HG03108 (cell line): ENCODE results near the gene FOXK1.

Source experiments
- ATAC-seq: cut with Tn5 transposase; IDR thresholded peaks from one replicate; pipeline ENCODE4 v1.9.1; 2021; ENCODE audit warnings: moderate library complexity; ENCODE audit not compliant: unreplicated experiment

Gene FOXK1

DNA sequence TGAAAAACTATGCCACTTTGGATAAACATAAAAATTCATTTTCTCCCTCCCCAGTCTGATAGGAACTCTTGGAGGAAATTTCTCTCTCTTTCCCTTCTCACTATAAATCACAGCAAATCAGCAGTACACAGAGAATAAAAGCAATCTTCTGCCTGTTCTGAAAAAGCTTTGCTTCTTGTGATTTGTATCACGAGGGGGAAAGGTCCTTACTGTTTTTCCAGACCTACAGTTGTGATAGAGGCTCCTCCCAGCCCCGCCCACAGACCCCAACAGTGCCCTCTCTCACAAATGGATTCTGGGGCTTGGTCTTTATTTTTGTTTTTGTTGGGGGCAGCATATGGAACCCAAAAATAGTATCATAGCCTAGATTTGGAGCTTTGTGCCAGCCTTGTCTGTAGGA, 12.2 kb downstream of the FOXK1 start:
- ATAC-seq: no peak

DNA sequence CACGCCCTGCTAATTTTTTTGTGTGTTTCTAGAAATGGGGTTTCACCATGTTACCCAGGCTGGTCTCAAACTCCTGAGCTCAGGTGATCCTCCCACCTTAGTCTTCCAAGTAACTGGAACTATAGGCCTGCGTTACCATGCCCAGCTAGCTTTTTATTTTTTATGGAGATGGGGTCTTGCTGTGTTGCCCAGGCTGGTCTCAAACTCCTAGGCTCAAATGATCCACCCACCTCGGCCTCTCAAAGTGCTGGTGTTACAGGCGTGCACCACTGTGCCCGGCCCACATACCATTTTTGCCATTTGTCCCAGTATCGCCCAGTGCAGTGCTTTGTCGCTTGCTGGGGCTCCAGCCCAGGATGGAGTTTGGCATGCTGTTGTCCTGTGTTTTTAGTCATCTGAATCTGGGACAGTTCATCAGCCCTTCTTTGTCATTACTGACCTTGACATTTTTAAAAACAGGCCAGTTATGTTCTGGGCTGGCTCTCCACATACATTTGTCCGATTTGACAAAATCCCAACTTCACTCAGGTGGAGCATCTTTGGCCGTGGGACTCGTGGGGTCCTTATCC, 16.7 kb downstream of the FOXK1 start:
- ATAC-seq: no peak

- no peak for ATAC-seq
Measured at GRCh38 chr7:4699841-4700240, 17.7 kb downstream of the FOXK1 start.

DNA sequence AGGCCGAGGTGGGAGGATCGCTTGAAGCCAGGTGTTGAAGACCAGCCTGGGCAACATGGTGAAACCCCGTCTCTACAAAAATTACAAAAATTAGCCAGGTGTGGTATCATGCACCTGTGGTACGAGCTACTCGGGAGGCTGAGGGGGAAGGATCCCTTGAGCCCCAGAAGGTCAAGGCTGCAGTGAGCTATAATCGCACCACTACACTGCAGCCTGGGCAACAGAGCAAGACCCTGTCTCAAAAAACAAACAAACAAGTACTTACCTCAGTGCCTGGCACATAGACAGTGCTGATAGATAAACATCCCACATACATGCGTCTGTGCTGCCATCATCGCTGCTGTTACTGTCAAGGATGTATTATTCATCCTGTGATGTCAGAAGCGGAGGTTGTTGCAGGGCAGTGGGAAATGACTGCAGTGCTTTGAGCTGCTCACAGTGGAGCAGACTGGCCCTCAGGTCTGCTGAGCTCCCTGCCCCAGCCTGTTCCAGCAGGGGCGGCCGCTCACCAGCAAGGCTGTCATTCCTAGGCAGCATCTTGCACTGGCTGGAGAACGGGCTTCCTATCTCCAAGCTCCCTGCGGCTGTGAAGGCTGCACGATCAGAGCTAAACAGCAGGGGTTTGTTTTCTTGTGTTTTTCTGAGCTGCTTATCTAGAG, 18.6 kb downstream of the FOXK1 start:
- ATAC-seq: no peak

GRCh38 chr7:4702961-4703512, 20.9 kb downstream of the FOXK1 start:
- ATAC-seq: no peak

GRCh38 chr7:4703532-4703931, 21.4 kb downstream of the FOXK1 start:
- no peak for ATAC-seq

- ATAC-seq: no peak
Measured at GRCh38 chr7:4706384-4707216, 24.5 kb downstream of the FOXK1 start.

- no peak for ATAC-seq
Measured at GRCh38 chr7:4707217-4707741, 25.2 kb downstream of the FOXK1 start.

DNA sequence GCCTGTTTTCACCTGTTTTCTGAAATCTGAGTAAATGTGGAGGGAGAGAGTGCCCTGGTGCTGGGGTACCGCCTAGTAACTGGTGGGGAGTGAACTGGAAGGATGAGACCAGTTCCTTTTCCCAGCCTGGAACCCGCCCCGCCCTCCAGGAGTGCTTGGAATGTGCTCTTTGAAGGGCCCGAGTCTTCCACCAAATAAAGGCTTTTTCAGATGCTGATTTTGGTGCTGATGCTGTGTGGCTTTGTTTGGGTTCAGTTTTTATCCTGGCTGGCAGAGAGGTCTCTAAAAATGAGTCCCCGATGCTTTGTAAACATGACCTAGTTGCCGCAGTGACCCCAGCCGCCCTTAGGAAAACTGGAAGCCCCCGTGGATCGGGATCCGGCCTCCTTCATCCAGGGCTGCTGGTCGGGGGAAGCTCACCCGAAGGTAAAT, 25.9 kb downstream of the FOXK1 start:
- no peak for ATAC-seq

DNA sequence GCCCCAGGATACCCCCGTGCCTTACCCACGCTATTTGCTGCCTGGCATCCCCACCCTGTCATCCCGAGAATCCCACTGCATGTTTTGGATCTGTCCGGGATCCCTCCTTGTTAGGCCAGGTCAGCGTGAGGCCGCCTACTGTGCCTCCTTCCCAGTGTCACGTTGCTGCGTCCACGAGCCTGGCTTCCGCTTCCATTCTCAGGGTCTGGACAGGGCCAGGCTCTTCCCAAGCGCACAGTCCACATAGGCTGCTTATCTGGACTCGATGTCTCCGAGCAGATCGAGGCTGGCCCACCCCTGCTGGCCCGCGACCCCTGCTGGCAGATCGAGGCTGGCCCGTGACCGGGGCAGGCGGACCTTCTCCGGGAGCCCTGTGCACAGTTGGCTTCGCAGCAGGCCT, 27.1 kb downstream of the FOXK1 start:
- no peak for ATAC-seq

GRCh38 chr7:4711093-4711492, 29.0 kb downstream of the FOXK1 start:
- ATAC-seq: no peak

- ATAC-seq: no peak
Measured at GRCh38 chr7:4711634-4712033, 29.5 kb downstream of the FOXK1 start.

DNA sequence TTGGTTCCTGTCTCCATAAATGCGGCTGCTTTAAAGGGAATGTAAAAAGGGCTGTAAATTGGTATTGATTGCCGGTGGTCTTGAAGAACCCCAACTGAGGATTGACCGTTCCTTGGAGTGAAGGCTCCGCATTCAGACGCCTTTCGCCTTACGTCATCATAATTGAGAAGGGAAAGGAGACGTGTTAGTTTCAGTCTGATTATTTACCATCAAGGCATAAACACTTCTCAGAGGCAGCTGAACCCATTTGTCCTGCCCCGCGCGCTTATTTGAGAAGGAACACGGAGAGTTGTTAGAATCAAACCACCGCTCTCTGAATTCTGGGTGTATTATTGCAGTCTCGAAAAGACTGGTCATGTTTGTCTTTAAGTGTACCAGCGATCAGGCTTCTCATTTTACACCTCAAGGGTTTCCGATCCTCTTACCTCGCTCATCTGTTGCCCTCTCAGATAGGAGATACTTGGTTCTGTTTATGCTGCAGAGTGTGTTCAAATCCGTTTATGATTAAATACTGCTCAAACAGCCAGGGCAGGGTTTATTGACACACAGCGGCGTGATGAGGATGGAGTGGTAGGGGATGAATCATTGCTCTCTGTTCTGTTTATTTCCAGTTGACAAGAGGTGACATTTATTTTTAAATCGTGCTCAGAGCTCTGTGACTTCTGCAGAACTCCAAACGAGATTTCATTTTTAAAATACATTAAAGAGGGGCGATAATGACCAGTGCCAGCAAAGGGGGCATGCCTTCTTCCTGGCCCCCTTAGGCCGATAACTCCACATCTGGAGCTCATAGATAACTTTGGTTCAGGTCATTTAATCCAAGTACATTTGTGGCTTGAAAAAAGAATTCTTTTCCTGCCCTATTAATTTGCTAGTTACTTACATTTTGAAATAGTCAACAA, 30.4 kb downstream of the FOXK1 start:
- peak; percentile 40 for ATAC-seq

DNA sequence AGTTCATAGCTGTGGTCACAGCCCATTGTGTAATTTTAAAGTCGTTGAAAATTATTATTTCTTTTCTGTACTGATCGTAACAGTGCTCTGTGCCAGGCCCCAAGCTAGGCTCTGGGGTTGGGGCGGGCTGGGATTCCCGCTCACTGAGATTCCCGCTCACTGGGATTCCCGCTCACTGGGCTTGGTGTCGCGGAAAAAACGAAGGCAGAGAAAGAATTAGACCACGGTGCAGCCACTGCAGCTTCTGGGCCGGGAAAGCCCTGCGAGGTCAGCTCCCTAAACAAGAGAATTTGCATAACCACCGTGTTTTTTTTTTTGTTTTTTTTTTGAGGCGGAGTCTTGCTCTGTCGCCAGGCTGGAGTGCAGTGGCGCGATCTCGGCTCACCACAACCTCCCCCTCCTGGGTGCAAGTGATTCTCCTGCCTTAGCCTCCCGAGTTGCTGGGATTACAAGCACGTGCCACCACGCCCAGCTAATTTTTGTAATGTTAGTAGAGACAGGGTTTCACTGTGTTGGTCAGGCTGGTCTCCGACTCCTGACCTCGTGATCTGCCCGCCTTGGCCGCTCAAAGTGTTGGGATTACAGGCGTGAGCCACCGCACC, 31.2 kb downstream of the FOXK1 start:
- peak; percentile 58 for ATAC-seq

DNA sequence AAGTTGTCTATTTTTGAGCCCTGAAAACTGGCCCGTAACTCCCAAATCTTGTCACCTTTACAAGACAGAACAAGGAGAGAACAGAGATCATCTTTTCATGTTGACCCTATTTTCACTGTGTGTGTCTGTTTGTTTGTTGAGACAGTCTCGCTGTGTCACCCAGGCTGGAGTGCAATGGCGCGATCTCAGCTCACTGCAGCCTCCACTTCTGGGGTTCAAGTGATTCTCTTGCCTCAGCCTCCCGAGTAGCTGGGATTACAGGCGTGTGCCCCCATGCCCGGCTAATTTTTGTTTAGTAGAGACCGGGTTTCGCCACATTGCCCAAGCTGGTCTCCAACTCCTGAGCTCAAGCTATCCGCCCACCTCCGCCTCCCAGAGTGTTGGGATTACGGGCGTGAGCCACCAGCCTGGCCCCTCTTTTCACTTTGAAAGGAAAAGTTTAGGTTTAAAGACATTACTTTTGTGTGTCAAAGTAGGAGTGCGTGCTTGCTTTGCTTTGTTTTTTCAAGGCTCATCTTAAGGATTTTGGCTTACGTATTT, 32.1 kb downstream of the FOXK1 start:
- ATAC-seq: no peak

- no peak for ATAC-seq
Measured at GRCh38 chr7:4714767-4715409, 32.8 kb downstream of the FOXK1 start.

DNA sequence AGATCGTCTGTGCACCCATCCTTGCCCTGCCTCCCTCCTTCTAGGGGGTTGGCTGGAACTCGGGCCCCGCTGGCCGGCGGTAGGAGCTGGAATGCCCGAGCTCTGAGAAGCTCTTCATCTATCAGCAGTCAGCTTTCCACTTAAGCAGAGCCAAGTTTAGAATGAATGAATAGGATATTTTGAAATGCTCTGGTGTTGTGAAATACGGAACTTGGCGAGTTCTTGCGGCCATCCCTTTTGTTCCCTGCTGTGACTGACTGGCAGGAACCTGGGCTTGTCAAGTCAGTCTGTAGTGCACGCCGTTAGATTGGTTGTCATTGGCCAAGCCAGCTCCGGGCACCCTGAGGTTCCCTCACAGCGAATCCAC, 33.3 kb downstream of the FOXK1 start:
- ATAC-seq: no peak

DNA sequence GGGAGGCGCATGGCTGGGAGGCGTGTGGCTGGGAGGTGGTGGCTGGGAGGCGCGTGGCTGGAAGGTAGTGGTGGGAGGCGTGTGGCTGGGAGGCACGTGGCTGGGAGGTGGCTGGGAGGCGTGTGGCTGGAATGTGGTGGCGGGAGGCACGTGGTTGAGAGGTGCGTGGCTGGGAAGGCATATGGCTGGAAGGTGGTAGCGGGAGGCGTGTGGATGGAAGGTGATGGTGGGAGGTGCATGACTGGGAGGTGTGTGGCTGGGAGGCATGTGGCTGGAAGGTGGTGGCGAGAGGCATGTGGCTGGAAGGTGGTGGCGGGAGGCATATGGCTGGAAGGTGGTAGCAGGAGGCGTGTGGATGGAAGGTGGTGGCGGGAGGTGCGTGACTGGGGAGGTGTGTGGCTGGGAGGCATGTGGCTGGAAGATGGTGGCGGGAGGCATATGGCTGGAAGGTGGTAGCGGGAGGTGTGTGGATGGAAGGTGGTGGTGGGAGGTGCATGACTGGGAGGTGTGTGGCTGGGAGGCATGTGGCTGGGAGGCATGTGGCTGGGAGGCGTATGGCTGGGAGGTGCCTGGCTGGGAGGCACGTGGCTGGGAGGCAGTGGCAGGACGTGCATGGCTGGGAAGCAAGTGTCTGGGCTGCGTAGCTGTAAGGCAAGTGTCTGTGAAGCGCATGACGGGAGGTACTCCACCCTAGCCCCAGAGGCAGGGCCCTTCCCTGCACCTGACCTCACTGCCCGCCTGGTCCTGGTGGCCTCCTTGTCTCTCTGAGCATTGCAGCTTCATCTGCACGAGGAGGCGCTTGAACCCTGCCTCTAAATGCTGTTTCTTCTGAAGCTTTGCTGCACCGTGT, 35.1 kb downstream of the FOXK1 start:
- no peak for ATAC-seq

DNA sequence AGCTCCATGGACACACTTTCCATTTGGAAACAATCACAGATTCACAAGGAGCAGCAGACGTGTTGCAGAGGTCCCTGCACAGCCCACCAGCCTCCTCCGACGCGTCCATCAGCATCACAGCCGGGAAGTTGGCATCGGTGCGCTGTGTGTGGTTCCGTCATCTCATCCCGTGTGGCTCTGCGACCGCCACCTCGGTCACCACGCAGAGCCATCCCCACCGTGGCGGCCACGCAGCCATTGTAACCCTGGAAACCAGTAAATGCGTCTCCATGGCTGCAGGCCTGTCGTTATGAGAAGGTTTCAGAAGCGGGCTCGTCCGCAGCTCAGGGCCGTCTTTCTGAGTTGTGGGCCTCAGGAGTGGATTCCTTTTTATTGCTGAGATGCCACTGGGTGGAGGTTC, 36.0 kb downstream of the FOXK1 start:
- no peak for ATAC-seq
